BLaER1 (cell line): ENCODE measurements around the gene RFX1.

Experiments used
- H3K27ac ChIP-seq: shearing (Covaris generic); formaldehyde crosslinking; 2 replicates; pipeline ENCODE4 v1.8.1; 2022
- H3K27me3 ChIP-seq: shearing (Covaris generic); formaldehyde crosslinking; 2 replicates; pipeline ENCODE4 v1.8.1; 2022
- H3K36me3 ChIP-seq: shearing (Covaris generic); formaldehyde crosslinking; 2 replicates; pipeline ENCODE4 v1.8.1; 2022
- H3K4me1 ChIP-seq: shearing (Covaris generic); formaldehyde crosslinking; 2 replicates; pipeline ENCODE4 v1.8.1; 2022
- H3K4me2 ChIP-seq: shearing (Covaris generic); formaldehyde crosslinking; 2 replicates; pipeline ENCODE4 v1.8.1; 2022
- H3K4me3 ChIP-seq: shearing (Covaris generic); formaldehyde crosslinking; 2 replicates; pipeline ENCODE4 v1.8.1; 2022
- H3K9ac ChIP-seq: shearing (Covaris generic); formaldehyde crosslinking; 2 replicates; pipeline ENCODE4 v1.8.1; 2022
- H3K9me3 ChIP-seq: shearing (Covaris generic); formaldehyde crosslinking; 2 replicates; pipeline ENCODE4 v1.8.1; 2022
- H4K20me1 ChIP-seq: shearing (Covaris generic); formaldehyde crosslinking; 2 replicates; pipeline ENCODE4 v1.8.1; 2022
- Cebpa-rat ChIP-seq: shearing (Covaris generic); IDR thresholded peaks from 2 replicates; pipeline ENCODE4 v1.8.1; 2022

RFX1 gene

GRCh38 chr19:13917888-13918406 is 88.2 kb downstream of the RFX1 start:
- H3K4me2 ChIP-seq: no peak overlapping the region
- peaks cover 96% of the 10 kb centered on the region for H3K36me3 ChIP-seq

DNA sequence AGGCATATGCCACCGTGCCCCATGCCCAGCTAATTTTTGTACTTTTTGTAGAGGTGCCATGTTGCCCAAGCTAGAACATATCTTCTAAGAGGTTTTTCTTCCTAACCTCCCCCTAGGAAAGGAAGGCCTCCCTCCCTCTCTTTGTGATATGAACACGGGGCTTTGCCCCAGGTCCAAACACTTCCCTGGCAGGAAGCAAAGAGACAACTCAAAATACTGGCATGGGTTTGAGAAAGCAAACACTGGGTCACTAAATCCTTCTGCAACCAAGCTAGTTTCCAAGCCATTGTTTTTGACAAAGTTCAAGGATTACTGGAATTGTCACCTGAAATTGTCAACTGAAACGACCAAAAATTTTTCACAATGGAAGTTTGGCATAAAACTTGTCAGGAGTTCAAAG is 91.3 kb downstream of the RFX1 start:
- no peak overlapping the region for H3K27ac ChIP-seq
- H3K9ac ChIP-seq: no peak overlapping the region
- no peaks in the 10 kb centered on the region for H4K20me1 ChIP-seq
- no peaks in the 10 kb centered on the region for H3K9me3 ChIP-seq
- no peak for TF ChIP-seq Cebpa-rat
- no peaks in the 10 kb centered on the region for H3K27me3 ChIP-seq
- H3K4me1 ChIP-seq: peaks cover under 1% of the 10 kb centered on the region
- peaks cover 96% of the 10 kb centered on the region for H3K36me3 ChIP-seq
- no peak overlapping the region for H3K4me3 ChIP-seq
- no peak overlapping the region for H3K4me2 ChIP-seq

More at GRCh38 chr19:13917888-13918406, 88.2 kb downstream of the RFX1 start:
- peaks cover 8% of the 10 kb centered on the region for H3K9me3 ChIP-seq
- no peaks in the 10 kb centered on the region for H4K20me1 ChIP-seq
- no peak overlapping the region for H3K27ac ChIP-seq
- no peak for TF ChIP-seq Cebpa-rat
- no peaks in the 10 kb centered on the region for H3K27me3 ChIP-seq
- H3K4me3 ChIP-seq: no peak overlapping the region
- H3K9ac ChIP-seq: no peak overlapping the region
- no peaks in the 10 kb centered on the region for H3K4me1 ChIP-seq

- no peaks in the 10 kb centered on the region for H4K20me1 ChIP-seq
- H3K9ac ChIP-seq: no peak overlapping the region
- no peaks in the 10 kb centered on the region for H3K27me3 ChIP-seq
- H3K4me2 ChIP-seq: no peak overlapping the region
- no peak overlapping the region for H3K27ac ChIP-seq
- no peak for TF ChIP-seq Cebpa-rat
- no peaks in the 10 kb centered on the region for H3K9me3 ChIP-seq
- no peak overlapping the region for H3K4me3 ChIP-seq
- peaks cover 89% of the 10 kb centered on the region for H3K36me3 ChIP-seq
- H3K4me1 ChIP-seq: peaks cover 15% of the 10 kb centered on the region
These were observed 92.8 kb downstream of the RFX1 start for GRCh38 chr19:13913352-13913751.
